ENCODE results near the gene GLUD1.
"Not testable (repeated sequence)": the region's sequence is repeated elsewhere in the genome, so short reads cannot be mapped to it uniquely, and the experiment has no call there.

Gene GLUD1

DNA sequence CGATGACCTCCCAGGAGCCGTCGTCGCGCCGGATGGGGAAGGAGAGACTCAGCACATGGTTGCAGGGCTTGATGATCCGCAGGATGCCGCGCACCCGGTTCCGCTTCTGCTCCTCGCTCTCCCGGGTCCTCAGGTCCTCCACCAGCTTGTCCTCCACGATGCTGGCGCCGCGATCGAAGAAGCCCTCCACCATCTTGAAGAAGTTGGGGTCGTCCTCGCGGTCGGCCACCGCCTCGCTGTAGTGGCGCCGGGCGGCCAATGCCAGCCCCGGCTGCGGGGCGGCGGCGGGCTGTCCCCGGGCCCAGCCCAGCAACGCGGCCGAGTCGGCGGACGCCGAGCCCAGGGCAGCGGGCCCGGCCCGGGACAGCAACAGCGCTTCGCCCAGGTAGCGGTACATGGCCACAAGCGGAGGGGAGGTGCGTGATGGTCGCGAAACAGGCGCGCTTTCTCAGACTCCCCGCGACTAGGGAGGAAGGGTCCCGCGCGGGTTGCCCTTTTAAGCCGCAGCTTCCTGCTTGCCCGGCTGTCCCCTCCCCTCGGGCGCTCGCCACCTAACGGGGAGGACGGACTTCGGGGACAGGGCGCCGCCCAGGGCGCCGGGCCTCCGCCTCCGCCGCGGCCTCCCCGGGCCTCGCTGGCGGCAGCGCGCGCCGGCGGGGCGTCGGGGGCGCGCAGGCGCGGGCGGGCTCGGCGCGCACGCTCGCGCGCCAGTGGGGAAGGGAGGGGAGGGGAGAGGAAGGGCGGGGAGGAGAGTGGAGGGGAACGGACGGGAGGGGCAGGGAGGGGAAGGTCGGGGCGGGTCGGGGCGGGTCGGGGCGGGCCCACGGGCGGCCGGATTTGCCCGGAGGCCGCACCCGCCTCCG, at the start of gene GLUD1, which contains the start of gene SHLD2:
Gene GLUD1, minus strand, starts transcription at position 471 of the 863 bp plus-strand sequence. Its CDS starts 74 bp downstream, at position 397.
Gene SHLD2, plus strand, starts transcription at position 834 of the 863 bp plus-strand sequence. CDS start 56,149 bp downstream, outside the sequence.
- DNase-seq (ENCODE audit: low read depth): peak; percentile 83

DNA sequence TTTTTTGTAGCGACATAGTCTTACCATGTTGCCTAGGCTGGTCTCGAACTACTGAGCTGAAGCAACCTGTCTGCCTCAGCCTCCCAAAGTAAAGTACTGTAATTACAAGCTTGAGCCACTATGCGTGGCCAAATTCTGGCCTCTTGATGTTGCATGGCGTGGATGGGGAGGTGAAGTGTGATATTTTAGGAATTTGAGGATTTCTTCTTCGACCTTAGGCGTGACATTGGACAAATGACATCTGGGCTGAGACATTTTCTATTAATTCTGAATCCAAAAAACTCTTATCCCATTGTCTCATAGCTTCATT, 48.4 kb upstream of the GLUD1 start:
- not testable (repeated sequence) for DNase-seq (ENCODE audit: low read depth)

DNA sequence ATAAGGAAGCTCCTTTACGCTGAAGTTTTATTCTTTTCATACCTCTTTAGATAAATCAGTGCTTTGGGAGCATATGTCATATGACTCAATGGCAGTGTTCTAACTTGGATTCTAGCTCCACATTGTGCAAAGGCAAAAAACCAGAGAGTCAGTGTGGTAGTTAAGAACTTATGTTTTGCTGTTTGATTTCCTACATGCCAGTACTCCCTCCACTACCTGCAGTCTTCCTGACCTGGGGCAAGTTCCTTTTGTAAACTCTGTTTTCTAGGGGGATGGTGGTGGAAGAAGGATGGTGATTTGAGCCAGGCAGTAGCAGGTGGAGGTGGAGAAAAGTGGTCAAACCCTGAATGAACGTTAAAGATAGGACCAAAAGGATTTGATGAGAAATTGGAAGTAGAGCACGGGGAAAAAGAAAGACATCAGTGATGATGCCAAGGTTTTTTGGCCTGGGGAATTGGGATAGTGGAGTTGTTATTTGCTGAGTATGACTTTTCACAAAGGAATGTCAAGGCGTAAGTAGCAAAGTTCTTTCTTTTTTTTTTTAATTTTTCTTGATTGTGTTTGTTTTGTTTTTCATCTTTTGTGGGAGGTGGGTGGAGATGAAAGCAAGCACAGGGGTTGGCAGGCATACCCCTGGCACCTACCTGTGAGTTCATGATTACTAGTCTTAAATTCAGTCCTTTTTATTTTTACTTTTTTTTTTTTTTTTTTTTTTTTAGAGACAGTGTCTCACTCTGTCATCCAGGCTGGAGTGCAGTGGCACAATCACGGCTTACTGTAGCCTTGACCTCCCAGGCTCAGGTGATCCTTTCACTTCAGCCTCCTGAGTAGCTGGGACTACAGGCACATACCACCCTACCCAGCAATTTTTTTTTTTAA, 47.8 kb upstream of the GLUD1 start:
- peak; percentile 17 for DNase-seq (ENCODE audit: low read depth)

DNA sequence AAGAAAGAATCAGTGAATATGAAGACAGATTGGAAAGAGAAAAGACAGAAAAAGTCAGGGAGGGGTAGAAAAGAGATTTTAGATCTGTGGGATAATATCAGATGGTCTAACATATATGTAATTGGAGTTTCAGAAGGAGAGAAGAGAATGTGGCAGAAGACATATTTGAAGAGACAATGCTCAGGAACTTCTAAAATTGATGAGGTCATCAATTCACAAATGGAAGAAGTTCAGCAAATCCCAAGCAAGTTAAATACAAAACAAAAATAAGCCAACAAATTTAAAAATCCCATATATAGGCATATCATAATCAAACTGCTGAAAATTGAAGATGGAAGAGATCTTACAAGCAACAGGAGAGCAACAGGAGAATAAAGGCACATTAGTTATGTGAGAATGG, 42.8 kb upstream of the GLUD1 start:
- DNase-seq (ENCODE audit: low read depth): not testable (repeated sequence)

DNA sequence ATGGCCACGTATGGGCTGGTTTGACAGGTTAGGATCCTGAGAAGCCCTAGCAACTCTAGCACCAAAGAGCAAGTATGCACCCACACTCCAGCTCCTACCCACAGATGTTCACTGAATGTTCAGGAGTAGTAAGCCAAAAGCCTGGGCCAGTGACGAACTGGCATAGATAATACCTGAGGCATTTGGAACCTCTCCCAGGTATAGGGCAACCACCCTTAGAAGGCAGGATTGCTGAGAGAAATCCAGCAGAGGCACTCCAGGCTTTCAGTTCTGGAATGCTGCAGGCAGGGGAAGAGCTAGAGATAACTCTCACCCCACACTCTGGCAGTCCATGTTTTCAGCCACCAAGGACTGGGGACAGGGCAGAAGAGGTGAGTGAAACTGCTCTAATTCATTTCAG, 39.8 kb upstream of the GLUD1 start:
- DNase-seq (ENCODE audit: low read depth): not testable (repeated sequence)

DNA sequence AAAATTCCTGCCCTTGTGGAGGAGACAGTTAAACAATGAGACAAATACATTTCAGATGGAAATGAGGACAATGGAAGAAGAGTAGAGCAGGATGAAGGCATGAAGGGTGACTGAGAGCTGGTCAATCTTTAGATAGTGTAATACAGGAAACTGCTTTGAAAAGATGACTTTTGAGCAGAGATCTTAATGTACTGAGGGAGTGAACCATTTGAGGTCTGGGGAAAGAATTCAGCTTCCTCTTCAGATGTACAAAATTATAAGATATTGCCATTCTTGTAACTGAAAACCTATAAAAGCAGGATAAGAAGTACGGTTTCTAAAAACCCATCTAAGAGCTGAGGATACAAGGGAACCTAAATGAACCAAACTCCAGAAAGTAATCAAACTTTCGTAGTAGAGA, 39.3 kb upstream of the GLUD1 start:
- DNase-seq (ENCODE audit: low read depth): not testable (repeated sequence)

DNA sequence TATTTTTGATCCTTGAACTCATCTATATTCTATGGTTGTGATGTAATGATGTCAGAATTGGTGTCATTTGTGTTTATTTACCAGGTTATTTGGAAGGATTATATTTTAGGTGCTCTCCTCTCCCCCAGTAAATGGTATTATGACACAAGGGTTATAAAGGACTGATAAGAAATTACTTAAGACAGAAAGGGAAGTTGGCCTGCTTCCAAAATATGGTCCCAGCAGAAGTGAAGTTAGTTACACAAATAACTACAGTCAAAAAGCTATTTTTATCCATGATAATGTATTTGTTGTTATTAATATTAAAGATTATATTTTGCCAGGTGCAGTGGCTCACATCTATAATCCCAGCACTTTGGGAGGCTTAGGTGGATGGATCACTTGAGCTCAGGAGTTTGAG, 37.5 kb upstream of the GLUD1 start:
- DNase-seq (ENCODE audit: low read depth): not testable (repeated sequence)

DNA sequence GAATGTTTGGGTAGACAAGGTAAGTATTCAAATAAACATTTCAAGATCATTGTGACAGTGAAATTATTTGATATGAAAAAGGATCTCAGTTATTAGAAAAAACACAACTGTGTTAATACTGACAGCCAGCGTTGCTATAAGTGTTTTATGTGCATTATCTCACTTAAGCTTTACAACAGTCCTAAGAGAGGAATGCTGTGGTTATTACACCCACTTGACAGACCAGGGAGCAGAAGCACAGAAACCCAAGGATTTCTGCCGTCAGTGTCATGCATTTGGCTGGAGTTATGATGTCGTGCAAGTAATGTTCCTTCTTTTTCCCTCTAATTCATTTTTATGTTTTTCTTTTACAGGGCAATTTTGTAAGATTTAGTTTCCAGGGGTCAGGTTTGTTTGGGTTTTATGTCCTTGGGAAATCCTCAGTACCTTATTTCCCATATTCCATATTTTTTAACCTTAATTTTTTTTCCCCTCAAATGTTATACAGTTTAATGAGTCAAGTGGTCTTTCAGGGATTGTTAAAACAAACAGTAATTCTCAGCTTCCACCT, 33.0 kb upstream of the GLUD1 start:
- DNase-seq (ENCODE audit: low read depth): not testable (repeated sequence)

DNA sequence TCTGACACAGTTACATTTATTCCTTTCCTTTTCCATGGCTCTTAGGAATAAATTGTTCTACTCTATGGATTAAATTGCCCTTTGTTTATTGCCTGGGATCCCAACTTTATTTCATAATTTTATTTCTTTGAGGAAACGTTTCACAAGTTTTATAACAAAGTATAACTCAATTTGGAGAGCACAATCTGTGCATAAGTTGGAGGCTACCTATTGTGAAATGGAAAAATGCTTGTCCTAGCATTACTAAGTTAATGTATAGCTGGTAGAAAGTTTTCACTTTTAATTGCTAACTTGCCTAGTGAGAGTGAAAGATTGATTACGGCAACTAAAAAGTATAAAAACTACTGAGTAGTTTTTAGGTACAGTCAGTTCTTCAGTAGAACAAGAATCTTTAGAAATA, 32.4 kb upstream of the GLUD1 start:
- not testable (repeated sequence) for DNase-seq (ENCODE audit: low read depth)

DNA sequence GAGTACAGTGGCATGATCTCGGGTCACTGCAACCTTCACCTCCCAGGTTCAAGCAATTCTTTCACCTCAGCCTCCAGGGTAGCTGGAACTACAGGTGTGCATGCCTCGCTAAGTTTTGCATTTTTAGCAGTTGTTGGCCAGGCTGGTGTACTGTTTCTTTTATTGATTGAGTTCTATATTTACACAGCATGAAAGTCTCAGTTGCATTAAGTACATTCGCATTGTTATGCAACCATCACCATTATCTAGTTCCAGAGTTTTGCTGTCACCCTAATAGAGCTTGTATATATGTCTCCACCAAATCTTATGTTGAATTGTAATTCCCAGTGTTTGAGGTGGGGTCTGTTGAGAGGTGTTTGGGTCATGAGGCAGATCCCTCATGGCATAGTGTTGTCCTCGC, 28.7 kb upstream of the GLUD1 start:
- not testable (repeated sequence) for DNase-seq (ENCODE audit: low read depth)

DNA sequence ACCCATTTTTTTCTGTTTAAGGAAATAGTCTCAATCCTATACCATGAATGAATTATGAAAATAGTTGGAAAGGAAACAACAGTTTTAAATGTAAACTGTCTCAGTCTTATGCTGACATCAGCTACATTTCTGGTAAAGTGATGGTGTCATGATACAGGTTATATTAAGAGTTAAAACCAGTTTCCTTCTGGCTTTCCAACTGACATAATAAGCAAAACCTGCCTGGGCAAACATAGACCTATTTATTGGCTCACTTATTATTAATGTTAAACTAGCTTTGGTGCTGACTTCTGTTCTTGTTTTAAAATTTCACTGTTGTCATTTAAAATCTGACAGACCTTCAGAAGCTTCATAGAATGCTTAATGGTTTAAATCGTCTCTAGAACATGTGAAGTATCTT, 24.4 kb upstream of the GLUD1 start:
- DNase-seq (ENCODE audit: low read depth): not testable (repeated sequence)

DNA sequence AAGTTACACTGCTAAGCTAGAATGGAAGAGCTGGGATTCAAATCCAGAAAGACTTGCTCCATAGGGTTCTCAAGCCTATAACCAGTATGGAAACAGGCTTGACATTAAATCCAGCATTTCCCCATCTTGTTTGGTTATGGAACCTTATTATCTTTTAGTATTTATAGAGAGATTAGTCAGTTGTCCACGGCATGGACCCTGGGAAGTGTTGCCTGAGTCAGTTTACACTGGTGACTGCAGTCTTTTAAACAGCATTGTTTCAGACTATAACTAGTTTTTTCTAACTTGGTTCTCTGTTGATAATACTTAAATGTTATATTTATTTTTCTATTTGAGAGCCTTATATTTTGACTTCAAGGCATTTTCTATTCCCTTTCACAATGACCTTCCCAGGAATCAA, 23.5 kb upstream of the GLUD1 start:
- not testable (repeated sequence) for DNase-seq (ENCODE audit: low read depth)

DNA sequence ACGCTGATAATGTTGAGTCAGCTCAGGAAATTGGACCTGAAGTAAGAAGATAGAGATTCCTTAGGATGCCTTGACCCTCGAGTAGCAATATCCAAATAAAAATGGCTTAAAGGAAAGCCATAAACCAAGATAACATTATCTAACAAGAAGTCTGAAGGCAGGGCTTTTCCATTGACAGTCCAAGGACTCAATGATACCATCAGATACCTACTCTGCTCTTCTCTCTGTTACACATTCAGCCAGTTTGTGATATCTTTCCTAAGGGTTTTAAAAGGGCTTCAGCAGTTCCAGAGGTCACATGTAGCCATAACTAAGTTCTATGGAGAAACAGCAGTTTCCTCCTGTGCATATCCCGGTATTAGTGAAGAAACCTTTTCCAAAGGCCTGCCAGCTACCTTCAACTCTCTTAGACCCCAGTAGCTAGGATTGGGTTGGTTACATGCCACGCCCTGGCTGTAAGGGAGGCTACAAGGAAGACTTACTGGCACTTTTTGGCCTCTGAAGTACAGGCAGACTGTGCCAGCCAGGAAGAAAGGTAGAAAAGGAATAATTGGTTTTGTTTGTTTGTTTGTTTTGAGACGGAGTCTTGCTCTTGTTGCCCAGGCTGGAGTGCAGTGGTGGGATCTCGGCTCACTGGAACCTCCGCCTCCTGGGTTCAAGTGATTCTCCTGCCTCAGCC, 10.9 kb upstream of the GLUD1 start:
- DNase-seq (ENCODE audit: low read depth): no peak

DNA sequence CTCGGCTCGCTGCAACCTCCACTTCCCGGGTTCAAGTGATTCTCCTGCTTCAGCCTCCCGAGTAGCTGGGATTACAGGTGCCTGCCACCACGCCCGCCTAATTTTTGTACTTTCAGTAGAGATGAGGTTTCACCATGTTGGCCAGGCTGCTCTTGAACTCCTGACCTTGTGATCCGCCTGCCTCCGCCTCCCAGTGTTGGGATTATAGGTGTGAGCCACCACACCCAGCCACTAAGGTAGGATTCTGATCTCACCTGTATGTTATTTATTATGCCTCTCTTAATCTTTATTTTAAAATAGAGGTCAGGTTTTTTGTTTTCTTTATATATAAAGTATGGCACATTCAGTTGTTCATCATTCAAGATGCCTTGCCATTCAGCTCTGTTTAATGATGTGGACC, 10.1 kb upstream of the GLUD1 start:
- not testable (repeated sequence) for DNase-seq (ENCODE audit: low read depth)

DNA sequence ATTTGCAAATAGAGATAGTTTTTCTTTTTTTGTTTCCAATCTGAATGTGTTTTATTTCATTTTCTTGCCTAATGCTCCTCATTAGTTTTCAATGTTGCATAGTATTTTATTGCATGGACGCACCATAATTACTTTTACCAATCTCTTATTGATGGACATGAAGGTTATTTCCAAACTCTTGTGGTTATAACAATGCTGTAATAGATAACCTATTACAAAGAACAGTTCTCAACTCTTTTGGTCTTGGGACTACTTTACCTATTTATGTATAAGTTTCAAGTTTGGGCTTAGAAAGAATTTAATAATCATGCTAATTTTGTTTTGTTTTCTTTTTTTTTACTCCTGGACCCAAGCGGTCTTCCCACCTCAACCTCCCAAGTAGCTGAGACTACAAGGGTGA, 7.4 kb upstream of the GLUD1 start:
- no peak for DNase-seq (ENCODE audit: low read depth)

DNA sequence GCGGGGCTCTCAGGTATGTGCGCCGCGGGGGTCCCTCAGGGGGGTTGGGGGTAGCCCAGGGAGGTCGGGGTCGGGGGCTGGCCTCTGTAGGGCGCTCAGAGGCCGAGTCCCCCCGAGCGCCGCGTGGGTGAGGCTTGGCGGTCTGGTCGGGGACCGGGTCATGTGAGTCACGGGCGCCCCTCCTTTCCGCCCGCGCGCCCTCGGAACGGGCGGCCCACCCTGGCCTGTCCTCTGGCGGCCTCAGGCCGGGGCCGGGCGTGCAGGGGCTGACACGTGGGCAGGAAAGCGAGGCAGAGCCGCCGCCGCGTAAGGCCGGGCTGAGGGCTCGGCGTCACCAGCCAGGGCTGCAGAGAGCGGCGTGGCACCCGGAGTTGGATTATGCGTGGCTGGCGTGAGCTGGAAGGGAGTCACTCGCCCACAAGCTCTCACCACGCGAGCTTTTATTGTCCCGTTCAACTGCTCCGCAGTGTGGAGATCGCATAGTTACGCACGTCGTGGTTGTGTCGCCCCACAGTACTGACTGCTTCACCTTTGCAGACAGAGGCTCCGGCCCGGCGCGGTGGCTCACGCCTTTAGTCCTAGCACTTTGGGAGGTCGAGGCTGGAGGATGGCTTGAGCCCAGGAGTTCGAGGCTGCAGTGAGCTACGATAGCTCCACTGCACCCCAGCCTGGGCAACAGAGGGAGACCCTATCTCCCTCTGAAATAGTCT, 748 bp upstream of the GLUD1 start:
- DNase-seq (ENCODE audit: low read depth): peak; percentile 73

DNA sequence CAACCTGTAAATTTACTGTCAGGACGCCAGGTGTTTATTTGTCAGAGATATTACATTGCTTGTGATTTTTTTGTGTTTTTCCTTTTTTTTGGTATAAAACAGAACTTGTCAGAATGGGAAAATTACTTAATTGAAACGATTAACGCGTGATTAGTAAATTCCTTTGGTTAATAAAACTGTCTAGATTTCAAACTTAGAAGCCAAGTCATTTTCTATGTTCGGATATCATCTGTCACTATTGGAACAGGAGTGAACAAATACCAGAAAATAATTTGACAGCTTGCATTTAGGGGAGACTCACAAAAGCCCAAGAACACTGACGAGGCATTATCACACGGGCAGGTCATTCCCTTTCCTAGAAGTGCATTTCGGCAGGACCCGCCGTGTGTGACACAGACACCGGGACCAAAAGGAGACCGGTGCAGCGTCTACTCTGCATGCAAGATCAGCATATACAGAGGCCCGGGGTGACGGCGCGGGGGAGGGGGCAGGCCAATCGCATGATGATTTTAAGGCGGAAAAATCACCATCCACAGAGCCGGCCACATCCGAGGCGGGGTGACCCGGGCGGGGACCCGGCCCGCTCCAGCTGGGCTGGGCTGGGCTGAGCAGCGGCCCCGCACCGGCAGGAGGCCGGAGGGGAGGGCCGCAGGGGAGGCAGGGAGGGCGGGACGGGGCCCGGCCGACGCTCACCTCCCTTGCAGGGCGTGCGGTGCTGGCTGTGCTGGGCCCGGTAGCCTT, 841 bp downstream of the GLUD1 start:
- no peak for DNase-seq (ENCODE audit: low read depth)

DNA sequence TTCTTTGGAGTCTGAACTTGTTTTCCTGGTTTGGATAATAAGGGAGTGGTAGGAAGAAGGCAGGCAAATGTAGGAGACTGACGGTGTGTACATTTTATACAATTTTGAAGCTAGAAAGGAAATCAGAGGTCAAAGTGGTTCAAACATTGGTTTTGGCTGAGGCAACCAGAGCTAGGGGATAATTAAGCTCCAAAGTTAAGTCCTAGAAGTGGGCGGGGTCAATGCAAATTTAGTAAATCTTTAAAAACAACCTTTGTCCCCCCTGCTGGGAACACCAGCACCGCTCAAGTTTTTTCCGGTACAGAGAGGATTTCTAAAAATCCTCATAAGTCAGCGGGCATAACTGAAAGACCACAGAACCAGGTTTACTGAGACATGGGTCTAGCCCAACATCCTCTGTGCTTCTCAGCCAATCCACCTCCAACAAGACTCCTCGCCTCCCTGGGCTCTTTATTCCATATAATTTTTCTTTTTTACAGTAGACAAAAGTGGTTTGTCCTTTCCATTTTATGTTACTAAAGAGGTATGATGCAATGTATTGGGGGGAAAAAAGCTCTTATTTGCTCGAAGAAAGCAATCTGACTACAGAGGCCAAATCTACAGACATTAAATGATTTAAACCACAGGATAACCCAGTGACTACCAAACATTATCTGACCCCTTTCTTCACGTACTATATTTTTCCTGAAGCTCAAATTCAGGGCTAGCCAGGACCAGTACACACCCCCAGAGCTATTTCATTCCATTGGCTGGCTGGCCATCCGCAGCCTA, 1.6 kb downstream of the GLUD1 start:
- no peak for DNase-seq (ENCODE audit: low read depth)

DNA sequence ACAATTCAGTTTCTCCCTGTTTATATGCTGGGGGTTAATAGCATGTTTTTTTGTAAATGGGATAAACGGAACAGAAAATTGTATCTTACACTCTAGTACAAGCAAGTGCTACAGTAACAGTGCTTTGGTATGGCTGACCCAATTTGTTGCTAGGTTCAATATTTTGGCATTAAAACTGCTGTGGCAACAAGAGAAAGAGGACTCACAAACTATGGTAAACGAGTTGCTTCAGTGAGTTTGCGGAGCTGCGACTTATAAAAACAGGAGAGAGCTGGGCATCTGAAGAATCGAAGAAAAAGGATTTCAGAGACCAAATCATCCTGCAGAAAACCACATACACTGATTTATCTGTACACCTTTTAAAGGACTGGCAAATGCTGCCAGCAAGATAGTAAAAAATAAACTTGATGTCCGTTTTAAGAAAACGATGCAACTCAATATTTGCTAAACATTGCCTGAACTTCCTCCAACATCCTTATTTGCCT, 2.2 kb downstream of the GLUD1 start:
- DNase-seq (ENCODE audit: low read depth): no peak

DNA sequence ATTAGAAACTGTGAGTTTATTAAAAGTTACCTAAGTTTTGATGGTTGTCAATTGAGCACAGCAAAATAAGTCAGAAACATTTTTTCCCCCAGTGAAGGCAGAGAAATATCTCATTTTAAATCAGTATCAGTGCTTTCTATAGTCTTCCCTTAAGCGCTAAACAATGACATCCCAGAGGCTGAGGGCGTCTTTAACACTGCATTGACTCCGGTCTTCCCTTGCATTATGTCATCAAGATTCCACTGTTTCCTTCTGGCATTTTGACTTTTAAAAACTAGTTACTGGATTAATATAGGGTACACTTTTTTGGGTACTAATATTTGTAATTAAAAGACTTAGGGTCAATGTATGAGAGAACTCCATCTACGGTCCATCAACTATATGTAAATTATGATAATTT, 3.9 kb downstream of the GLUD1 start:
- DNase-seq (ENCODE audit: low read depth): no peak
